Osteoblast (primary cell): ENCODE data around the gene GLCCI1. TPM values are rescaled to one million over a fixed set of nuclear protein-coding genes. Genes with fewer than 3 reads are reported as not detected.
A peak's percentile ranks its signal among the peaks of the same experiment; 100 is the strongest.

ENCODE experiments used
- DNase-seq: peaks from one replicate; pipeline ENCODE4 v3.0.0; 2011; ENCODE audit warnings: low spot score, mixed read lengths; ENCODE audit not compliant: insufficient read length; ENCODE audit errors: missing footprints
- H2AFZ ChIP-seq: 2 replicates; pipeline ENCODE4 v1.6.0; 2011; ENCODE audit warnings: mild to moderate bottlenecking, low read length
- H3K27ac ChIP-seq: 2 replicates; pipeline ENCODE4 v1.5.1; 2011; ENCODE audit warnings: mild to moderate bottlenecking, low read depth, low read length, moderate library complexity
- H3K27me3 ChIP-seq: 2 replicates; pipeline ENCODE4 v1.6.0; 2012; ENCODE audit warnings: mild to moderate bottlenecking, control low read depth, inconsistent platforms, low read length, moderate library complexity; ENCODE audit not compliant: insufficient read depth
- H3K36me3 ChIP-seq: 2 replicates; pipeline ENCODE4 v1.5.1; 2011; ENCODE audit warnings: mild to moderate bottlenecking, low read length, control low read depth, moderate library complexity; ENCODE audit not compliant: insufficient read depth
- H3K4me1 ChIP-seq: 2 replicates; pipeline ENCODE4 v1.5.1; 2011; ENCODE audit warnings: mild to moderate bottlenecking, low read length, control low read depth, moderate library complexity; ENCODE audit not compliant: insufficient read depth
- H3K4me2 ChIP-seq: 2 replicates; pipeline ENCODE4 v1.6.0; 2011; ENCODE audit warnings: mild to moderate bottlenecking, low read length; ENCODE audit not compliant: insufficient read depth
- H3K4me3 ChIP-seq: fragments of 200-600 bp; sonication (generic); 3 replicates; pipeline ENCODE4 v1.5.1; 2012; ENCODE audit warnings: mild to moderate bottlenecking, low read length, inconsistent platforms; ENCODE audit not compliant: insufficient read depth
- H3K79me2 ChIP-seq: 2 replicates; pipeline ENCODE4 v1.6.0; 2012; ENCODE audit warnings: mild to moderate bottlenecking, low read length, control low read depth, inconsistent platforms; ENCODE audit not compliant: insufficient read depth
- H3K9me3 ChIP-seq: 2 replicates; pipeline ENCODE4 v1.5.1; 2011; ENCODE audit warnings: low read depth, low read length, control low read depth
- H4K20me1 ChIP-seq: 2 replicates; pipeline ENCODE4 v1.6.0; 2012; ENCODE audit warnings: mild to moderate bottlenecking, low read length, control low read depth; ENCODE audit not compliant: insufficient read depth
- total RNA-seq: library from RNA; depleted of rRNA; stranded (reverse); fragments of >200 nt; gene quantifications from 2 replicates; pipeline ENCODE4 v1.2.3, GENCODE V29; 2012
- TF ChIP-seq, protein P1 (sequence below): IDR thresholded peaks from 2 replicates; pipeline ENCODE4 v1.5.1; 2011; ENCODE audit warnings: mild to moderate bottlenecking, low read depth, low read length, moderate library complexity; ENCODE audit errors: extremely low read depth

The GLCCI1 gene
- total RNA-seq, 1 donor: 10.1 TPM

- H3K4me2 ChIP-seq: no peak overlapping the region
- no peaks in the 10 kb centered on the region for H3K36me3 ChIP-seq
- H3K4me3 ChIP-seq: no peak overlapping the region
- H4K20me1 ChIP-seq: no peaks in the 10 kb centered on the region
- no peak overlapping the region for H2AFZ ChIP-seq
- H3K27me3 ChIP-seq: no peaks in the 10 kb centered on the region
- no peaks in the 10 kb centered on the region for H3K9me3 ChIP-seq
- H3K27ac ChIP-seq: no peak overlapping the region
- peaks cover 27% of the 10 kb centered on the region for H3K4me1 ChIP-seq
- H3K79me2 ChIP-seq: peaks cover 17% of the 10 kb centered on the region
- TF ChIP-seq, protein P1, sequence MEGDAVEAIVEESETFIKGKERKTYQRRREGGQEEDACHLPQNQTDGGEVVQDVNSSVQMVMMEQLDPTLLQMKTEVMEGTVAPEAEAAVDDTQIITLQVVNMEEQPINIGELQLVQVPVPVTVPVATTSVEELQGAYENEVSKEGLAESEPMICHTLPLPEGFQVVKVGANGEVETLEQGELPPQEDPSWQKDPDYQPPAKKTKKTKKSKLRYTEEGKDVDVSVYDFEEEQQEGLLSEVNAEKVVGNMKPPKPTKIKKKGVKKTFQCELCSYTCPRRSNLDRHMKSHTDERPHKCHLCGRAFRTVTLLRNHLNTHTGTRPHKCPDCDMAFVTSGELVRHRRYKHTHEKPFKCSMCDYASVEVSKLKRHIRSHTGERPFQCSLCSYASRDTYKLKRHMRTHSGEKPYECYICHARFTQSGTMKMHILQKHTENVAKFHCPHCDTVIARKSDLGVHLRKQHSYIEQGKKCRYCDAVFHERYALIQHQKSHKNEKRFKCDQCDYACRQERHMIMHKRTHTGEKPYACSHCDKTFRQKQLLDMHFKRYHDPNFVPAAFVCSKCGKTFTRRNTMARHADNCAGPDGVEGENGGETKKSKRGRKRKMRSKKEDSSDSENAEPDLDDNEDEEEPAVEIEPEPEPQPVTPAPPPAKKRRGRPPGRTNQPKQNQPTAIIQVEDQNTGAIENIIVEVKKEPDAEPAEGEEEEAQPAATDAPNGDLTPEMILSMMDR: no peak
- DNase-seq: no peak
Observed at GRCh38 chr7:8063706-8064297, 95.2 kb downstream of the GLCCI1 start.

DNA sequence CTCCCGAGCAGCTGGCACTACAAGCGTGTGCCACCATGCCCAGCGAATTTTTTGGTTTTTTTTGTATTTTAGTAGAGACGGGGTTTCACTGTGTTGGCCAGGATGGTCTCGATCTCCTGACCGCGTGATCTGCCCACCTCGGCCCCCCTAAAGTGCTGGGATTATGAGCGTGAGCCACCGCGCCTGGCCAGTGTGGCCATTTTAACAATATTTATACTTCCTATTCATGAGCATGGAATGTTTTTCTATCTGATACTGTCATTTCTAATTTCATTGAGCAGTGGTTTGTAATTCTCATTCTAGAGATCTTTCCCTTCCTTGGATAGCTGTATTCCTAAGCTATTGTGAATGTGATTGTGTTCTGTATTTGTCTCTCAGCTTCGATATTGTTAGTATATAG, 96.2 kb downstream of the GLCCI1 start:
- no peak for DNase-seq
- H3K36me3 ChIP-seq: no peaks in the 10 kb centered on the region
- peak overlapping the region; percentile 69 for H3K4me2 ChIP-seq

GRCh38 chr7:8065356-8065813, 96.8 kb downstream of the GLCCI1 start:
- H3K4me2 ChIP-seq: peak overlapping the region; percentile 70
- TF ChIP-seq, protein P1: no peak

More for the DNA sequence above, 96.2 kb downstream of the GLCCI1 start:
- Histone ChIP-seq H3K4me1 (peaks cover 24% of the 10 kb centered on the region), H2AFZ (no peak overlapping the region), H4K20me1 (no peaks in the 10 kb centered on the region), H3K79me2 (peaks cover 21% of the 10 kb centered on the region), H3K27ac (peak overlapping the region; percentile 97), H3K27me3 (no peaks in the 10 kb centered on the region), H3K4me3 (peak overlapping the region; percentile 10), H3K9me3 (no peaks in the 10 kb centered on the region)
- TF ChIP-seq, protein P1: no peak

DNA sequence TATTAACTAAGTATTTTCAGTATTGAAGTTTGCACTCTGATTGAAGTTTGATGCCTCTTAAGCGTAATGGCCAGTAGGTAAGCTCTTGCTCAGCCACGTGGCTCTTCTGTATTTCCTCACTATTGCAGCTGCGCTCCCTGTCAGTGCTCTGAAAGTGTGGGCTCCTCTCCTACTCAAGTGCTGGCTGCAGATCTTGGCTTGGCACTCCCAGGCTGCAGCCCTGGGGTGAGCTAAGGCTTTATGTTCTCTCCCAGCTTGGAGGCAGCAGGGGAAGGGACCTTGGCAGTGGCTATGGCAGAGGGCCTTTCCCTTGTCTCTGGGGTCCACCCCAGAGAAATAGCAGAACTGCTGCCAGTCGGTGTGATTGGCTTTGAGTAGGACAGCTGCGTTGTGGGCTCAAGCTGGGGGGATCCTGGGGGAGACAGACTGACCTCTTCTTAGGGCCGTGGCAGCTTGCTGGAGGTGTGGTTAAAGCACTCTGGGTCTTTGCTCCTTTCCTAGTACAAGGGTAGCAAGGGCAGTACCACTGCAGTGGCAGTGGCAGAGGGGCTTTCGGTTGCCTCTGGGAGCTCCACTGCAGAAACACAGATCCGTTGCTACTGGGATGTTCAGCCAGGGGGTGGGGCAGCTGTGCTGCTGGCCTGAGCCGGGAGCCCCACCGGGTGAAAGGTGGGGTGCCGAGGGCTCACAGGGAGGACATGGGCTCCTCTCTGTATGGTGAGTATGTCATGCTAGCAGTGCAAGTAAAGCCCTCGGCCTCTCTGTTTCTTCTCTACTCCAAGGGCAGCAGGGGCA, 100.5 kb downstream of the GLCCI1 start:
- Histone ChIP-seq H3K79me2 (peaks cover 21% of the 10 kb centered on the region), H2AFZ (no peak overlapping the region), H3K4me1 (peaks cover 16% of the 10 kb centered on the region), H3K36me3 (peaks cover 4% of the 10 kb centered on the region), H3K4me2 (no peak overlapping the region), H3K9me3 (no peaks in the 10 kb centered on the region), H3K27me3 (no peaks in the 10 kb centered on the region), H4K20me1 (no peaks in the 10 kb centered on the region), H3K4me3 (no peak overlapping the region), H3K27ac (no peak overlapping the region)
- no peak for DNase-seq
- TF ChIP-seq, protein P1: no peak

More at GRCh38 chr7:8065356-8065813, 96.8 kb downstream of the GLCCI1 start:
- Histone ChIP-seq H3K79me2 (peaks cover 21% of the 10 kb centered on the region), H3K9me3 (no peaks in the 10 kb centered on the region), H3K27ac (peak overlapping the region; percentile 97), H3K36me3 (no peaks in the 10 kb centered on the region), H3K4me1 (peaks cover 20% of the 10 kb centered on the region), H4K20me1 (no peaks in the 10 kb centered on the region), H2AFZ (no peak overlapping the region), H3K4me3 (peak overlapping the region; percentile 10), H3K27me3 (no peaks in the 10 kb centered on the region)
- peak; percentile 6 for DNase-seq
